ENCODE data around the gene MPPED1. TPM values are rescaled to one million over a fixed set of nuclear protein-coding genes. Genes with fewer than 3 reads are reported as not detected.

MPPED1 gene
- total RNA-seq, 1 experiment from 2014 or later = 0.28 TPM

DNA sequence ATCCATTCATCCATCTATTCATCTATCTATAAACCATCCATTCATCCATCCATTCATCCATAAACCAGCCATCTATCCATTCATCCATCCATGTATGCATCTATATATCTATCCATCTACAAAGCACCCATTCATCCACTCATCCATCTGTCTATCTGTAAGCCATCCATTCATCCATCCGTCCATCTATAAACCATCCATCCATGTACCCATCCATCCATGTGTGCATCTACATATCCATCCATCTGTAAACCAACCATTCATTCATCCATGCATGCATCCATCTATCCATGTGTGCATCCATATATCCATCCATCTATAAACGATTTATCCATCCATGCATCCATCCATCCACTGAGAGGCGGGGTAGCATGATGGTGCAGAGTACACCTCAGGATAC, 58.4 kb downstream of the MPPED1 start:
- H3K4me3 Mint-ChIP-seq = no peak overlapping the region
- H4K8ac ChIP-seq (replicated peaks; ENCODE audit: insufficient read length, low read depth, low read length) = no peak overlapping the region
- no peak overlapping the region for H3K14ac ChIP-seq (ENCODE audit: insufficient read depth, low read length)
- no peak overlapping the region for H2AFZ ChIP-seq (ENCODE audit: low read length)
- no peaks in the 10 kb centered on the region for H3K4me1 ChIP-seq (ENCODE audit: insufficient read depth, low read length)
- no peak overlapping the region for H4K91ac ChIP-seq (ENCODE audit: insufficient read length, low read depth, low read length)
- H3T11ph ChIP-seq (ENCODE audit: low read length) = no peak overlapping the region
- no peaks in the 10 kb centered on the region for H3K4me1 Mint-ChIP-seq
- H2BK20ac ChIP-seq (ENCODE audit: low read depth, low read length, poor library complexity, severe bottlenecking) = no peak overlapping the region
- no peak overlapping the region; a peak in 1 of 7 replicates for H3K27ac Mint-ChIP-seq
- no CpG with 5 or more reads among the region's 3 CpGs for WGBS (ENCODE audit: extremely low coverage, insufficient read length, low lambda C conversion rate)
- H3K79me1 ChIP-seq (ENCODE audit: insufficient read depth, low read depth, low read length, poor library complexity, severe bottlenecking) = no peaks in the 10 kb centered on the region
- TF ChIP-seq, protein P1, sequence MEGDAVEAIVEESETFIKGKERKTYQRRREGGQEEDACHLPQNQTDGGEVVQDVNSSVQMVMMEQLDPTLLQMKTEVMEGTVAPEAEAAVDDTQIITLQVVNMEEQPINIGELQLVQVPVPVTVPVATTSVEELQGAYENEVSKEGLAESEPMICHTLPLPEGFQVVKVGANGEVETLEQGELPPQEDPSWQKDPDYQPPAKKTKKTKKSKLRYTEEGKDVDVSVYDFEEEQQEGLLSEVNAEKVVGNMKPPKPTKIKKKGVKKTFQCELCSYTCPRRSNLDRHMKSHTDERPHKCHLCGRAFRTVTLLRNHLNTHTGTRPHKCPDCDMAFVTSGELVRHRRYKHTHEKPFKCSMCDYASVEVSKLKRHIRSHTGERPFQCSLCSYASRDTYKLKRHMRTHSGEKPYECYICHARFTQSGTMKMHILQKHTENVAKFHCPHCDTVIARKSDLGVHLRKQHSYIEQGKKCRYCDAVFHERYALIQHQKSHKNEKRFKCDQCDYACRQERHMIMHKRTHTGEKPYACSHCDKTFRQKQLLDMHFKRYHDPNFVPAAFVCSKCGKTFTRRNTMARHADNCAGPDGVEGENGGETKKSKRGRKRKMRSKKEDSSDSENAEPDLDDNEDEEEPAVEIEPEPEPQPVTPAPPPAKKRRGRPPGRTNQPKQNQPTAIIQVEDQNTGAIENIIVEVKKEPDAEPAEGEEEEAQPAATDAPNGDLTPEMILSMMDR (conservative IDR thresholded peaks at IDR 0.05) = no peak
- H2BK5ac ChIP-seq (ENCODE audit: insufficient read length, low read length) = no peak overlapping the region
- no peak overlapping the region for H3K4me2 ChIP-seq (ENCODE audit: insufficient read depth, insufficient read length, low read length)
- no peaks in the 10 kb centered on the region for H3K27me3 ChIP-seq (ENCODE audit: insufficient read depth, low read length)
- H3K18ac ChIP-seq (ENCODE audit: insufficient read length, low read depth, low read length) = no peak overlapping the region
- H3K9me3 ChIP-seq (ENCODE audit: control insufficient read depth, low read depth, low read length) = no peaks in the 10 kb centered on the region
- no peak overlapping the region for H2BK12ac ChIP-seq (ENCODE audit: insufficient read length, low read depth, low read length)
- H2BK120ac ChIP-seq (ENCODE audit: low read depth, low read length, poor library complexity, severe bottlenecking) = no peak overlapping the region
- no peaks in the 10 kb centered on the region for H4K20me1 ChIP-seq (ENCODE audit: control insufficient read depth, insufficient read depth, insufficient read length)
- no peak overlapping the region for H3K9ac ChIP-seq (ENCODE audit: extremely low read depth, insufficient read length, low read length)
- no peaks in the 10 kb centered on the region for H3K79me2 ChIP-seq (ENCODE audit: insufficient read depth, low read length)
- H3K9me3 Mint-ChIP-seq = no peaks in the 10 kb centered on the region
- no peak overlapping the region for H3K23ac ChIP-seq (ENCODE audit: insufficient read length, low read depth, low read length)
- H4K5ac ChIP-seq (ENCODE audit: insufficient read length, low read depth, low read length) = no peak overlapping the region
- H3K4ac ChIP-seq (ENCODE audit: low read depth, low read length) = no peak overlapping the region
- no peak for DNase-seq
- H3K23me2 ChIP-seq (ENCODE audit: insufficient read length, low read depth, low read length, poor library complexity, severe bottlenecking) = no peaks in the 10 kb centered on the region
- H3K36me3 Mint-ChIP-seq (ENCODE audit: insufficient read depth in 1 of 3, low read depth in 3 of 3) = no peaks in the 10 kb centered on the region
- no peak overlapping the region for H3K56ac ChIP-seq (ENCODE audit: insufficient read length, low read depth, low read length)
- H3K27ac ChIP-seq (ENCODE audit: insufficient read length, low read depth, low read length) = no peak overlapping the region
- H2AK5ac ChIP-seq (ENCODE audit: insufficient read length, low read length) = no peak overlapping the region
- H3K27me3 Mint-ChIP-seq (ENCODE audit: low read depth) = peaks cover 43% of the 10 kb centered on the region
- no peak overlapping the region for H2BK15ac ChIP-seq (ENCODE audit: low read depth, low read length)

Measured in H9 (cell line).